SK-N-SH treated with all-trans-retinoic acid at 6 μM for 48 hours (cell line): ENCODE results near the gene RAB30.

Source experiments
- ATAC-seq: fragments of 200-7000 bp; cut with Tn5 transposase; 3 replicates; pipeline ENCODE4 v1.9.1; 2020; ENCODE audit warnings: mild to moderate bottlenecking, moderate library complexity
- ARNTL ChIP-seq: fragments of 450-650 bp; formaldehyde crosslinking; IDR thresholded peaks from 2 replicates; pipeline ENCODE4 v1.5.0; 2020; ENCODE audit warnings: low read depth, mild to moderate bottlenecking, moderate library complexity, borderline replicate concordance
- BACH2 ChIP-seq: fragments of 250-450 bp; sonication (Bioruptor Pico); IDR thresholded peaks from 2 replicates; pipeline ENCODE4 v1.9.0; 2021; ENCODE audit warnings: mild to moderate bottlenecking, borderline replicate concordance
- ESRRG ChIP-seq: fragments of 250-450 bp; sonication (Bioruptor Pico); IDR thresholded peaks from 2 replicates; pipeline ENCODE4 v1.6.1; 2021; ENCODE audit warnings: mild to moderate bottlenecking
- GLIS3 ChIP-seq: fragments of 250-450 bp; sonication (Bioruptor Pico); IDR thresholded peaks from 2 replicates; pipeline ENCODE4 v1.5.0; 2020; ENCODE audit warnings: mild to moderate bottlenecking, moderate library complexity
- ISL1 ChIP-seq: fragments of 250-450 bp; sonication (Bioruptor Pico); IDR thresholded peaks from 2 replicates; pipeline ENCODE4 v2.1.2; 2022; ENCODE audit warnings: mild to moderate bottlenecking, moderate library complexity
- OSR1 ChIP-seq: fragments of 250-450 bp; sonication (Bioruptor Pico); IDR thresholded peaks from 2 replicates; pipeline ENCODE4 v1.8.0; 2022; ENCODE audit warnings: moderate library complexity, mild to moderate bottlenecking, inconsistent platforms
- PPARA ChIP-seq: fragments of 250-450 bp; sonication (Bioruptor Pico); IDR thresholded peaks from 2 replicates; pipeline ENCODE4 v1.5.0; 2020; ENCODE audit warnings: mild to moderate bottlenecking, borderline replicate concordance
- RARB ChIP-seq: fragments of 250-450 bp; sonication (Bioruptor Pico); IDR thresholded peaks from 2 replicates; pipeline ENCODE4 v1.8.0; 2021; ENCODE audit warnings: mild to moderate bottlenecking, moderate library complexity
- SNAI2 ChIP-seq: fragments of 250-450 bp; sonication (Bioruptor Pico); IDR thresholded peaks from 2 replicates; pipeline ENCODE4 v1.5.0; 2020; ENCODE audit warnings: mild to moderate bottlenecking, moderate library complexity
- TCF4 ChIP-seq: fragments of 250-450 bp; sonication (Bioruptor Pico); IDR thresholded peaks from 2 replicates; pipeline ENCODE4 v1.8.0; 2021; ENCODE audit warnings: mild to moderate bottlenecking, moderate library complexity, borderline replicate concordance
- TOX ChIP-seq: fragments of 250-450 bp; sonication (Bioruptor Pico); IDR thresholded peaks from 2 replicates; pipeline ENCODE4 v1.8.0; 2021; ENCODE audit warnings: mild to moderate bottlenecking, moderate library complexity, borderline replicate concordance
- ZC3H10 ChIP-seq: fragments of 250-450 bp; sonication (Bioruptor Pico); IDR thresholded peaks from 2 replicates; pipeline ENCODE4 v1.5.1; 2021; ENCODE audit warnings: mild to moderate bottlenecking, moderate library complexity
- ZFP3 ChIP-seq: fragments of 250-450 bp; sonication (Bioruptor Pico); IDR thresholded peaks from 2 replicates; pipeline ENCODE4 v1.5.0; 2020; ENCODE audit warnings: mild to moderate bottlenecking, moderate library complexity
- ZFP30 ChIP-seq: fragments of 450-650 bp; formaldehyde crosslinking; IDR thresholded peaks from 2 replicates; pipeline ENCODE4 v1.5.0; 2022; ENCODE audit warnings: mild to moderate bottlenecking, moderate library complexity
- ZNF565 ChIP-seq: fragments of 450-650 bp; formaldehyde crosslinking; conservative IDR thresholded peaks from 2 replicates; pipeline ENCODE4 v1.5.0; 2020; ENCODE audit warnings: low read depth, mild to moderate bottlenecking, moderate library complexity
- ZNF70 ChIP-seq: fragments of 450-650 bp; formaldehyde crosslinking; IDR thresholded peaks from 2 replicates; pipeline ENCODE4 v1.5.0; 2020; ENCODE audit warnings: mild to moderate bottlenecking, moderate library complexity
- ZNF8 ChIP-seq: fragments of 450-650 bp; formaldehyde crosslinking; IDR thresholded peaks from 2 replicates; pipeline ENCODE4 v1.5.0; 2020; ENCODE audit warnings: mild to moderate bottlenecking, moderate library complexity
- TF ChIP-seq, protein P1 (sequence below): fragments of 250-450 bp; sonication (Bioruptor Pico); IDR thresholded peaks from 2 replicates; pipeline ENCODE4 v1.5.1; 2021; ENCODE audit warnings: mild to moderate bottlenecking, moderate library complexity
- TF ChIP-seq, protein P2 (sequence below): fragments of 250-450 bp; sonication (Bioruptor Pico); IDR thresholded peaks from 2 replicates; pipeline ENCODE4 v1.8.0; 2020; ENCODE audit warnings: mild to moderate bottlenecking, moderate library complexity, borderline replicate concordance
- TF ChIP-seq, protein P3 (sequence below): fragments of 250-450 bp; sonication (Bioruptor Pico); IDR thresholded peaks from 2 replicates; pipeline ENCODE4 v1.8.0; 2021; ENCODE audit warnings: low read depth, mild to moderate bottlenecking, moderate library complexity, borderline replicate concordance

RAB30 gene

DNA sequence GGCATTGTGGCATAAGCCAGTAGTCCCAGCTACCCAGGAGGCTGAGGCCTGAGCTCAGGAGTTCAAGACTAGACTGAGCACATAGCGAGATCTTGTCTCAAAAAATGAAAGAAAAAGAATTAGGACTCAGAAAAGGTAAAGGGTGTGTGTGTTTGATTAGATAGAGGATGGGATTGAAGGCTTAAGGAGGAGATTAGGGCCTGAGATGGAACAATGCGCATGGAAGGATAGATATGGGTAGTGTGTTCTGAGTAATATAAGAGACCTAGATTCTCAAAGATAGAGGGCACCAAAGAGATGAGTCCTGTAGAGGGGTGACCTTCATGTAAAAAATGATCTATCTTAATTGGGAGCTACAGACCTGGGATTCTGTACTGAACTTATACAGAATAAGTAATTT, 17.3 kb upstream of the RAB30 start (continued):
- TF ChIP-seq ZNF565 (CRISPR knock-in tag) (no peak), ARNTL (CRISPR knock-in tag) (no peak), RARB (CRISPR knock-in tag) (no peak)
- TF ChIP-seq, protein P1, sequence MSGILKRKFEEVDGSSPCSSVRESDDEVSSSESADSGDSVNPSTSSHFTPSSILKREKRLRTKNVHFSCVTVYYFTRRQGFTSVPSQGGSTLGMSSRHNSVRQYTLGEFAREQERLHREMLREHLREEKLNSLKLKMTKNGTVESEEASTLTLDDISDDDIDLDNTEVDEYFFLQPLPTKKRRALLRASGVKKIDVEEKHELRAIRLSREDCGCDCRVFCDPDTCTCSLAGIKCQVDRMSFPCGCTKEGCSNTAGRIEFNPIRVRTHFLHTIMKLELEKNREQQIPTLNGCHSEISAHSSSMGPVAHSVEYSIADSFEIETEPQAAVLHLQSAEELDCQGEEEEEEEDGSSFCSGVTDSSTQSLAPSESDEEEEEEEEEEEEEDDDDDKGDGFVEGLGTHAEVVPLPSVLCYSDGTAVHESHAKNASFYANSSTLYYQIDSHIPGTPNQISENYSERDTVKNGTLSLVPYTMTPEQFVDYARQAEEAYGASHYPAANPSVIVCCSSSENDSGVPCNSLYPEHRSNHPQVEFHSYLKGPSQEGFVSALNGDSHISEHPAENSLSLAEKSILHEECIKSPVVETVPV (CRISPR knock-in tag), result no peak
- TF ChIP-seq, protein P2, sequence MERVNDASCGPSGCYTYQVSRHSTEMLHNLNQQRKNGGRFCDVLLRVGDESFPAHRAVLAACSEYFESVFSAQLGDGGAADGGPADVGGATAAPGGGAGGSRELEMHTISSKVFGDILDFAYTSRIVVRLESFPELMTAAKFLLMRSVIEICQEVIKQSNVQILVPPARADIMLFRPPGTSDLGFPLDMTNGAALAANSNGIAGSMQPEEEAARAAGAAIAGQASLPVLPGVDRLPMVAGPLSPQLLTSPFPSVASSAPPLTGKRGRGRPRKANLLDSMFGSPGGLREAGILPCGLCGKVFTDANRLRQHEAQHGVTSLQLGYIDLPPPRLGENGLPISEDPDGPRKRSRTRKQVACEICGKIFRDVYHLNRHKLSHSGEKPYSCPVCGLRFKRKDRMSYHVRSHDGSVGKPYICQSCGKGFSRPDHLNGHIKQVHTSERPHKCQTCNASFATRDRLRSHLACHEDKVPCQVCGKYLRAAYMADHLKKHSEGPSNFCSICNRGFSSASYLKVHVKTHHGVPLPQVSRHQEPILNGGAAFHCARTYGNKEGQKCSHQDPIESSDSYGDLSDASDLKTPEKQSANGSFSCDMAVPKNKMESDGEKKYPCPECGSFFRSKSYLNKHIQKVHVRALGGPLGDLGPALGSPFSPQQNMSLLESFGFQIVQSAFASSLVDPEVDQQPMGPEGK (CRISPR knock-in tag), result no peak

DNA sequence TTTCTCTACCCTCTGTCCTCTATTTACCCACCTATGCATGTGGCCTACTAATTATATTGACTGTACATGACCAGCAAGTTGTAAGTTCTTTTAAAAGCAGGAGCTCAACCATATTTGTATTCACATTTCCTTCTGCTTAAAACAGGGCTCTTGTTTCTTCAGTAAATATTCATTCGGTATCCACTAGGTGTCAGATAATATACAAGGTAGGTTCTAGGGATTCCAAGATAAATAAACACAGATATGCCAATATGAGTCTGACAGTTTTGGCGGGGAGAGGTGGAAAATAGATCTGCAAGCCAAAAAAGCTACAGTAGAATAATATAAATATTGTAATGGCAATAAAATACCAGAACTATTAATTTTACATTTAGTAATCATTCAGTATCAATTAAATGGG, 15.3 kb upstream of the RAB30 start:
- peak; percentile 59 for ATAC-seq
- no peak for TF ChIP-seq SNAI2 (CRISPR knock-in tag)
- TF ChIP-seq PPARA (CRISPR knock-in tag), result no peak

DNA sequence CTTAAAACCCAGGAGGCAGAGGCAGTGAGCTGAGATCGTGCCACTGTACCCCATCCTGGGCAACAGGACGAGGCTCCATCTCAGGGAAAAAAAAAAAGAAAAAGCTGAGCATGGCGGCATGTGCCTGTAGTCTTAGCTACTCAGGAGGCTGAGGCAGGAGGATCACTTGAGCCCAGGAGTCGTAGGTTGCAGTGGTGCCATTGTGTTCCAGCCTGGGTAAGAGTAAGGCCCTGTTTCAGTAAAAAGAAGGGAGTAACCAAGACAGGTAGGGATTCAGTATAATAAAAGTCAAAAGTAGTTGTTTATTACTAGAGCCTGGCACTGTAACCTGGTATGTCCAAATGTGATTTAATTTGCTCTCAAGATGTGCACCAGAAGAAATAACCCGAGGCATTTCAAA, 8.1 kb upstream of the RAB30 start:
- TF ChIP-seq BACH2, result no peak
- ATAC-seq, result no peak

DNA sequence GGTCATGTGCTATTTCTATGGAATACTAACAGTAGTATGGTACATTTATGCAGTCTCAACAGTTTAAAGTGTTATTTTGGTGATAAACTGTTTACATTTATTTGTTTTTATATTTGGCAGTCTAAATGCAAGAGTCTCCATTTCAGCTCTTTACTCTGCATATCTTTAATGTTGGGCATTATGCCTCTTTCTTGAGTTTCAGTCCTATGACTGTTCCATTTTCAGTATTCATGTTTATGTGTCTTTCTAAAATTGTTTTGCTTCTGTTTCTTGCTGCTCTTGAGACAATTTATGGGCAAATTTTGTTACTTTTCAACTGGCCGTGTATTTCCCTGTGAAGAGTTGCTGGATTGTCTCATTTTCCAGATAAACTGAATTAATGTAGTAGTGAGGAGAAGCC, 6.6 kb upstream of the RAB30 start:
- TF ChIP-seq RARB (CRISPR knock-in tag) (no peak), ESRRG (CRISPR knock-in tag) (no peak), ZFP30 (CRISPR knock-in tag) (no peak), TCF4 (CRISPR knock-in tag) (no peak), TOX (CRISPR knock-in tag) (no peak), BACH2 (no peak), GLIS3 (no peak), ZC3H10 (no peak), OSR1 (CRISPR knock-in tag) (no peak), ZNF8 (CRISPR knock-in tag) (no peak), ZFP3 (CRISPR knock-in tag) (no peak), ZNF70 (CRISPR knock-in tag) (no peak), SNAI2 (CRISPR knock-in tag) (no peak), ZNF565 (CRISPR knock-in tag) (no peak), ISL1 (CRISPR knock-in tag) (no peak), PPARA (CRISPR knock-in tag) (no peak)
- TF ChIP-seq, protein P1 (CRISPR knock-in tag), result no peak
- TF ChIP-seq, protein P2 (CRISPR knock-in tag), result no peak
- TF ChIP-seq, protein P3, sequence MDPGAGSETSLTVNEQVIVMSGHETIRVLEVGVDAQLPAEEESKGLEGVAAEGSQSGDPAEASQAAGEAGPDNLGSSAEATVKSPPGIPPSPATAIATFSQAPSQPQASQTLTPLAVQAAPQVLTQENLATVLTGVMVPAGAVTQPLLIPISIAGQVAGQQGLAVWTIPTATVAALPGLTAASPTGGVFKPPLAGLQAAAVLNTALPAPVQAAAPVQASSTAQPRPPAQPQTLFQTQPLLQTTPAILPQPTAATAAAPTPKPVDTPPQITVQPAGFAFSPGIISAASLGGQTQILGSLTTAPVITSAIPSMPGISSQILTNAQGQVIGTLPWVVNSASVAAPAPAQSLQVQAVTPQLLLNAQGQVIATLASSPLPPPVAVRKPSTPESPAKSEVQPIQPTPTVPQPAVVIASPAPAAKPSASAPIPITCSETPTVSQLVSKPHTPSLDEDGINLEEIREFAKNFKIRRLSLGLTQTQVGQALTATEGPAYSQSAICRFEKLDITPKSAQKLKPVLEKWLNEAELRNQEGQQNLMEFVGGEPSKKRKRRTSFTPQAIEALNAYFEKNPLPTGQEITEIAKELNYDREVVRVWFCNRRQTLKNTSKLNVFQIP (CRISPR knock-in tag), result no peak
- no peak for ATAC-seq
